SK-N-SH (cell line): ENCODE results near the gene OR4K1.

ENCODE experiments used
- CTCF ChIP-seq: fragments of 200-600 bp; sonication (generic); IDR thresholded peaks from 2 replicates; pipeline ENCODE4 v1.6.1; 2017; ENCODE audit warnings: antibody characterized with exemption, mild to moderate bottlenecking, moderate library complexity
- EP300 ChIP-seq, 2 experiments: IDR thresholded peaks; 2 replicates each; pipeline versions ENCODE4 v1.4.0 to v1.6.1; 2012; ENCODE audit warnings: borderline replicate concordance in 1 of 2, low read depth in 1 of 2, low read length in 1 of 2
- GATA2 ChIP-seq: sonication (generic); formaldehyde crosslinking; IDR thresholded peaks from 2 replicates; pipeline ENCODE4 v1.5.0; 2020; ENCODE audit warnings: mild to moderate bottlenecking, missing genetic modification reagents
- SMC3 ChIP-seq: IDR thresholded peaks from 2 replicates; pipeline ENCODE4 v1.6.1; 2012; ENCODE audit warnings: low read depth, low read length, improper control_type of control experiment
- ZBTB33 ChIP-seq: IDR thresholded peaks from 2 replicates; pipeline ENCODE4 v1.4.0; 2012; ENCODE audit warnings: low read depth, borderline replicate concordance

GRCh38 chr14:19918553-19919264 is 12.0 kb upstream of the OR4K1 start:
- TF ChIP-seq GATA2 (CRISPR knock-in tag), result no peak
- no peak for TF ChIP-seq ZBTB33
- no peak for TF ChIP-seq CTCF
- TF ChIP-seq EP300 (IDR thresholded peaks at IDR 0.05; ENCODE audit: borderline replicate concordance in 1 of 2, low read depth in 1 of 2, low read length in 1 of 2), result no peak
- TF ChIP-seq SMC3, result no peak
